Liver (tissue), 3 donors: ENCODE results near the gene KCNJ3.

ENCODE experiments used
- EGR1 ChIP-seq, 2 donors: IDR thresholded peaks; 2 replicates each; pipeline ENCODE4 v1.6.1; 2016 to 2018; ENCODE audit warnings: antibody characterized with exemption in 2 of 2, low read depth in 2 of 2
- FOXA2 ChIP-seq: IDR thresholded peaks from 2 replicates; pipeline ENCODE4 v1.6.1; 2016; ENCODE audit warnings: antibody characterized with exemption
- GABPA ChIP-seq, 2 donors: IDR thresholded peaks in 1 of 2; conservative IDR thresholded peaks in 1 of 2; 2 replicates each; pipeline ENCODE4 v1.6.1; 2016; ENCODE audit warnings: antibody characterized with exemption in 2 of 2, mild to moderate bottlenecking in 1 of 2, moderate library complexity in 1 of 2
- JUND ChIP-seq, 2 donors: IDR thresholded peaks; 2 replicates each; pipeline ENCODE4 v1.6.1; 2016; ENCODE audit warnings: antibody characterized with exemption in 2 of 2
- TF ChIP-seq, protein P1 (sequence below): fragments of 150-350 bp; IDR thresholded peaks from 2 replicates; pipeline ENCODE4 v1.5.1; 2017; ENCODE audit warnings: improper control_type of control experiment, low read depth, low read length; ENCODE audit not compliant: missing input control
- TF ChIP-seq, protein P2 (sequence below): IDR thresholded peaks from 2 replicates; pipeline ENCODE4 v1.6.1; 2016; ENCODE audit warnings: antibody characterized with exemption
- TF ChIP-seq, protein P3 (sequence below): IDR thresholded peaks from 2 replicates; pipeline ENCODE4 v1.6.1; 2016; ENCODE audit warnings: antibody characterized with exemption
- TF ChIP-seq, protein P4 (sequence below): IDR thresholded peaks from 2 replicates; pipeline ENCODE4 v1.6.1; 2016; ENCODE audit warnings: antibody characterized with exemption, mild to moderate bottlenecking
- donor health status: healthy.
- donor health status: healthy.

DNA sequence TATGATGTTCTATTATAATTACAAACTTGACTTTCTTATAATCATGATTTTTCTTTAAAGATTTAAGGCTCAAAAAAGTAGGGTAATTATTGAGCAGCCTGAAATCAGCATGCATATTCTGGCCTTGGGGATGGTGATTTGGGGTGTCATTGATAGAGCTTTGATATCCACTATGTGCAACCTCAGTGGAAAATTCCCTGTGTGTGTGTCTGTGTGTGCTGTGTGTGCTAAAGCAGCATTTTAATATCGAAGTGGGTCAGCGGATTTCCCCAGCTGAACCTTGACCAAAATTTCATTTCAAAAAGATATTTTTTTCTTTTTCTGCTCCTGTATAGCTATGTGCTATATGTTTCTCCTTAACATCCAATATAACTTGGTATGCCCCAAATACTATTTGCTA, 11.6 kb downstream of the KCNJ3 start:
- TF ChIP-seq JUND (IDR thresholded peaks at IDR 0.05) (no peak), EGR1 (IDR thresholded peaks at IDR 0.05; ENCODE audit: low read depth in 2 of 2) (no peak), GABPA (IDR thresholded peaks at IDR 0.05 in 1 of 2, conservative IDR thresholded peaks at IDR 0.05 in 1 of 2) (no peak), FOXA2 (no peak)
- TF ChIP-seq, protein P1, sequence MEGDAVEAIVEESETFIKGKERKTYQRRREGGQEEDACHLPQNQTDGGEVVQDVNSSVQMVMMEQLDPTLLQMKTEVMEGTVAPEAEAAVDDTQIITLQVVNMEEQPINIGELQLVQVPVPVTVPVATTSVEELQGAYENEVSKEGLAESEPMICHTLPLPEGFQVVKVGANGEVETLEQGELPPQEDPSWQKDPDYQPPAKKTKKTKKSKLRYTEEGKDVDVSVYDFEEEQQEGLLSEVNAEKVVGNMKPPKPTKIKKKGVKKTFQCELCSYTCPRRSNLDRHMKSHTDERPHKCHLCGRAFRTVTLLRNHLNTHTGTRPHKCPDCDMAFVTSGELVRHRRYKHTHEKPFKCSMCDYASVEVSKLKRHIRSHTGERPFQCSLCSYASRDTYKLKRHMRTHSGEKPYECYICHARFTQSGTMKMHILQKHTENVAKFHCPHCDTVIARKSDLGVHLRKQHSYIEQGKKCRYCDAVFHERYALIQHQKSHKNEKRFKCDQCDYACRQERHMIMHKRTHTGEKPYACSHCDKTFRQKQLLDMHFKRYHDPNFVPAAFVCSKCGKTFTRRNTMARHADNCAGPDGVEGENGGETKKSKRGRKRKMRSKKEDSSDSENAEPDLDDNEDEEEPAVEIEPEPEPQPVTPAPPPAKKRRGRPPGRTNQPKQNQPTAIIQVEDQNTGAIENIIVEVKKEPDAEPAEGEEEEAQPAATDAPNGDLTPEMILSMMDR: no peak
- TF ChIP-seq, protein P2, sequence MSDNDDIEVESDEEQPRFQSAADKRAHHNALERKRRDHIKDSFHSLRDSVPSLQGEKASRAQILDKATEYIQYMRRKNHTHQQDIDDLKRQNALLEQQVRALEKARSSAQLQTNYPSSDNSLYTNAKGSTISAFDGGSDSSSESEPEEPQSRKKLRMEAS: no peak
- TF ChIP-seq, protein P3, sequence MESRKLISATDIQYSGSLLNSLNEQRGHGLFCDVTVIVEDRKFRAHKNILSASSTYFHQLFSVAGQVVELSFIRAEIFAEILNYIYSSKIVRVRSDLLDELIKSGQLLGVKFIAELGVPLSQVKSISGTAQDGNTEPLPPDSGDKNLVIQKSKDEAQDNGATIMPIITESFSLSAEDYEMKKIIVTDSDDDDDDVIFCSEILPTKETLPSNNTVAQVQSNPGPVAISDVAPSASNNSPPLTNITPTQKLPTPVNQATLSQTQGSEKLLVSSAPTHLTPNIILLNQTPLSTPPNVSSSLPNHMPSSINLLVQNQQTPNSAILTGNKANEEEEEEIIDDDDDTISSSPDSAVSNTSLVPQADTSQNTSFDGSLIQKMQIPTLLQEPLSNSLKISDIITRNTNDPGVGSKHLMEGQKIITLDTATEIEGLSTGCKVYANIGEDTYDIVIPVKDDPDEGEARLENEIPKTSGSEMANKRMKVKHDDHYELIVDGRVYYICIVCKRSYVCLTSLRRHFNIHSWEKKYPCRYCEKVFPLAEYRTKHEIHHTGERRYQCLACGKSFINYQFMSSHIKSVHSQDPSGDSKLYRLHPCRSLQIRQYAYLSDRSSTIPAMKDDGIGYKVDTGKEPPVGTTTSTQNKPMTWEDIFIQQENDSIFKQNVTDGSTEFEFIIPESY: no peak
- TF ChIP-seq, protein P4, sequence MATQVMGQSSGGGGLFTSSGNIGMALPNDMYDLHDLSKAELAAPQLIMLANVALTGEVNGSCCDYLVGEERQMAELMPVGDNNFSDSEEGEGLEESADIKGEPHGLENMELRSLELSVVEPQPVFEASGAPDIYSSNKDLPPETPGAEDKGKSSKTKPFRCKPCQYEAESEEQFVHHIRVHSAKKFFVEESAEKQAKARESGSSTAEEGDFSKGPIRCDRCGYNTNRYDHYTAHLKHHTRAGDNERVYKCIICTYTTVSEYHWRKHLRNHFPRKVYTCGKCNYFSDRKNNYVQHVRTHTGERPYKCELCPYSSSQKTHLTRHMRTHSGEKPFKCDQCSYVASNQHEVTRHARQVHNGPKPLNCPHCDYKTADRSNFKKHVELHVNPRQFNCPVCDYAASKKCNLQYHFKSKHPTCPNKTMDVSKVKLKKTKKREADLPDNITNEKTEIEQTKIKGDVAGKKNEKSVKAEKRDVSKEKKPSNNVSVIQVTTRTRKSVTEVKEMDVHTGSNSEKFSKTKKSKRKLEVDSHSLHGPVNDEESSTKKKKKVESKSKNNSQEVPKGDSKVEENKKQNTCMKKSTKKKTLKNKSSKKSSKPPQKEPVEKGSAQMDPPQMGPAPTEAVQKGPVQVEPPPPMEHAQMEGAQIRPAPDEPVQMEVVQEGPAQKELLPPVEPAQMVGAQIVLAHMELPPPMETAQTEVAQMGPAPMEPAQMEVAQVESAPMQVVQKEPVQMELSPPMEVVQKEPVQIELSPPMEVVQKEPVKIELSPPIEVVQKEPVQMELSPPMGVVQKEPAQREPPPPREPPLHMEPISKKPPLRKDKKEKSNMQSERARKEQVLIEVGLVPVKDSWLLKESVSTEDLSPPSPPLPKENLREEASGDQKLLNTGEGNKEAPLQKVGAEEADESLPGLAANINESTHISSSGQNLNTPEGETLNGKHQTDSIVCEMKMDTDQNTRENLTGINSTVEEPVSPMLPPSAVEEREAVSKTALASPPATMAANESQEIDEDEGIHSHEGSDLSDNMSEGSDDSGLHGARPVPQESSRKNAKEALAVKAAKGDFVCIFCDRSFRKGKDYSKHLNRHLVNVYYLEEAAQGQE: no peak
